ENCODE measurements around the gene HPCAL1. TPM values are rescaled to one million over a fixed set of nuclear protein-coding genes. Genes with fewer than 3 reads are reported as not detected.

Gene HPCAL1
- total and polyA plus RNA-seq, 10 of the 15 experiments (the other 5 are each of a cell fraction or from before 2014, with no cell fraction given) = 0.40 to 12.8 (median 7.9) TPM

- POLR2A ChIA-PET = no interaction called here
- intact Hi-C loops (cut with micrococcal nuclease; ENCODE audit: unreplicated experiment) = no loop called here
- CTCF ChIA-PET = no interaction called here
- SMC1A ChIA-PET (ENCODE audit: uncharacterized antibody, unreplicated experiment) = no interaction called here
- ATAC-seq (no peak), FAIRE-seq (no peak), DNase-seq (ENCODE audit: low read depth, low spot score) (no peak)
- no peak overlapping the region for H3K9ac ChIP-seq (ENCODE audit: control insufficient read depth, insufficient read depth, low read length)
- peaks cover 0 to 3% of the 10 kb centered on the region in 2 experiments; a peak in 2 of 4 replicates for H3K27me3 ChIP-seq (replicated peaks in 1 of 2; ENCODE audit: control insufficient read depth in 2 of 2, insufficient read depth in 2 of 2, low read length in 1 of 2)
- H3K36me3 ChIP-seq (ENCODE audit: control insufficient read depth in 2 of 2, insufficient read depth in 2 of 2, low read length in 1 of 2) = no peaks in the 10 kb centered on the region
- no peak overlapping the region for H3K4me3 ChIP-seq
- H3K4me1 ChIP-seq (ENCODE audit: control insufficient read depth, insufficient read depth, low read length) = no peaks in the 10 kb centered on the region
- H2AFZ ChIP-seq (ENCODE audit: control insufficient read depth, low read depth, low read length) = no peak overlapping the region
- no peak overlapping the region for H3K27ac ChIP-seq (ENCODE audit: control insufficient read depth, insufficient read depth)
- no peaks in the 10 kb centered on the region for H3K79me2 ChIP-seq (ENCODE audit: control insufficient read depth, insufficient read depth, low read length)
- TF ChIP-seq MEF2B (IDR thresholded peaks at IDR 0.05; ENCODE audit: partially characterized antibody, poor library complexity, severe bottlenecking) (no peak), NFIC (IDR thresholded peaks at IDR 0.05; ENCODE audit: low read depth, low read length) (no peak), EP300 (IDR thresholded peaks at IDR 0.05; ENCODE audit: borderline replicate concordance in 1 of 2, control insufficient read depth in 1 of 2, low read depth in 2 of 2, low read length in 2 of 2) (no peak), CEBPB (IDR thresholded peaks at IDR 0.05; ENCODE audit: borderline replicate concordance in 1 of 2, low read depth in 2 of 2, low read length in 2 of 2) (no peak), NFYA (IDR thresholded peaks at IDR 0.05; ENCODE audit: borderline replicate concordance, low read depth, low read length) (no peak)
- WGBS (ENCODE audit: insufficient coverage, insufficient replicate concordance, low lambda C conversion rate, missing lambda C conversion rate) = 34% methylated on average over 17 of the region's 17 CpGs
- in situ Hi-C loops (cut with MboI) = no loop called here
- H3K9me3 ChIP-seq (replicated peaks; ENCODE audit: control insufficient read depth, insufficient read depth, low read length) = no peaks in the 10 kb centered on the region
- no TSS peak for BruUV-seq (replicated peaks)
- no peak overlapping the region for H3K4me2 ChIP-seq (ENCODE audit: control insufficient read depth, insufficient read depth)
- RAD21 ChIA-PET (ENCODE audit: unreplicated experiment) = interaction anchor here (1.5 kb wide), 1 partner anchor 179 kb away, joined by 5 read pairs; no protein-coding TSS in a partner anchor
- H4K20me1 ChIP-seq (ENCODE audit: control insufficient read depth, insufficient read depth) = no peaks in the 10 kb centered on the region
Observed at GRCh38 chr2:10256515-10257031, 46.1 kb upstream of the HPCAL1 start.

GRCh38 chr2:10257036-10257435 lies 45.7 kb upstream of the HPCAL1 start:
- BruUV-seq (replicated peaks) = no TSS peak
- ChIA-PET POLR2A (no interaction called here), CTCF (no interaction called here), RAD21 (ENCODE audit: unreplicated experiment) (interaction anchor here (1.5 kb wide), 1 partner anchor 178 kb away, joined by 5 read pairs; no protein-coding TSS in a partner anchor), SMC1A (ENCODE audit: uncharacterized antibody, unreplicated experiment) (no interaction called here)
- ATAC-seq = no peak
- no peak overlapping the region for H3K27ac ChIP-seq (ENCODE audit: control insufficient read depth, insufficient read depth)
- intact Hi-C loops (cut with micrococcal nuclease; ENCODE audit: unreplicated experiment) (no loop called here), in situ Hi-C loops (cut with MboI) (no loop called here)
- no peak overlapping the region for H3K4me2 ChIP-seq (ENCODE audit: control insufficient read depth, insufficient read depth)
- no peaks in the 10 kb centered on the region for H3K9me3 ChIP-seq (replicated peaks; ENCODE audit: control insufficient read depth, insufficient read depth, low read length)
- no peak overlapping the region for H3K9ac ChIP-seq (ENCODE audit: control insufficient read depth, insufficient read depth, low read length)
- no peaks in the 10 kb centered on the region for H3K4me1 ChIP-seq (ENCODE audit: control insufficient read depth, insufficient read depth, low read length)
- no peaks in the 10 kb centered on the region for H3K79me2 ChIP-seq (ENCODE audit: control insufficient read depth, insufficient read depth, low read length)
- DNase-seq (ENCODE audit: low read depth, low spot score) = no peak
- H3K4me3 ChIP-seq = no peak overlapping the region
- FAIRE-seq = no peak
- H4K20me1 ChIP-seq (ENCODE audit: control insufficient read depth, insufficient read depth) = no peaks in the 10 kb centered on the region
- no peak overlapping the region for H2AFZ ChIP-seq (ENCODE audit: control insufficient read depth, low read depth, low read length)
- whole genome bisulfite sequencing (ENCODE audit: insufficient coverage, insufficient replicate concordance, low lambda C conversion rate, missing lambda C conversion rate) = 15% methylated on average over 9 of the region's 9 CpGs
- no peaks in the 10 kb centered on the region for H3K36me3 ChIP-seq (ENCODE audit: control insufficient read depth in 2 of 2, insufficient read depth in 2 of 2, low read length in 1 of 2)
- H3K27me3 ChIP-seq (replicated peaks in 1 of 2; ENCODE audit: control insufficient read depth in 2 of 2, insufficient read depth in 2 of 2, low read length in 1 of 2) = peaks cover 0 to 3% of the 10 kb centered on the region in 2 experiments; a peak in 3 of 4 replicates
- TF ChIP-seq SIX5 (IDR thresholded peaks at IDR 0.05; ENCODE audit: low read depth, low read length, severe bottlenecking) (no peak), ZBTB4 (CRISPR knock-in tag; IDR thresholded peaks at IDR 0.05) (no peak), REST (IDR thresholded peaks at IDR 0.05; ENCODE audit: low read depth, low read length) (no peak), EZH2 (IDR thresholded peaks at IDR 0.05; ENCODE audit: borderline replicate concordance, control insufficient read depth, low read depth, low read length) (no peak), ZBED1 (IDR thresholded peaks at IDR 0.05; ENCODE audit: borderline replicate concordance) (no peak)
